Measurements from ENCODE around the gene AJUBA.
"Not testable (repeated sequence)": the region's sequence is repeated elsewhere in the genome, so short reads cannot be mapped to it uniquely, and the experiment has no call there.

Gene AJUBA

GRCh38 chr14:22982477-22983245 lies at the start of gene AJUBA:
TSS of gene AJUBA (minus strand) at chr14:22982551. CDS start at chr14:22982266, 285 bp downstream.
- peak; percentile 58 for DNase-seq

DNA sequence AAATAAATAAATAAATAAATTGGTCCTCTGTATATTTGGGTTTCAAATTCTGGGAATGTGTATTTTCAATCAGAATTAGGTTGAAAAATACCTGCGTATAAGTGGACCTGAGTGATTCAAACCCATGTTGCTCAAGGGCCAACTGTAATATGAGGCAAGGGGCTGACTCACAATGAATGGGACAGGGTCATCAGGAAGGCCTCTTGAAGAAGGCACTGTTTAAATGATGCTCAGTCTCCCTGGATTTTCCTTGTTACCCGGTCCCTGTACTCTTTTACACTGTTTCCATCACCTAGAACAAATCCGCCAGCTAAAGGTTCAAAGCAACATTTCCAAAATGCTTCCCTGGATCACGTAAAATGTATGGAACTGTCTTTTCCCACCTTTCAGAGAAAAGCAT lies 48.6 kb upstream of the AJUBA start:
- DNase-seq: no peak

DNA sequence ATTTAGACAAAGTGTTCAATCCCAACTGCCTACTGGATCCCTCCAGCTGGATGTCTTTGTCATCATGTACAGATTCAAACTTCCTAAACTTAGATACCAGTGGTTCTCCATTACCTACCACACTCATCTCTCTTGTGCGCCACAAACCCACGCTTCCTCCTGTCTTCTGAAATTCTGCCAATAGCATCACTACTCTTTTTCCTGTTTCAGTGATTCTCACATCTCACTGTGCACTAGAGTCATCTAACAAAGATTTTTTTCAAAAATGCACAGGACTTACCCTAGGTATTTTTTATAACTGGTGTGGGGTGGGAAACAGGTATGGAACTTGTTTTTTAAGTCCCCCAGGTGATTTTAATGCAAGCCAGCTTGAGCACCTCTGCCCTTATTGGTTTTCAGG lies 46.4 kb upstream of the AJUBA start:
- DNase-seq: no peak

GRCh38 chr14:23025151-23025814 lies 42.9 kb upstream of the AJUBA start:
- DNase-seq: no peak

DNA sequence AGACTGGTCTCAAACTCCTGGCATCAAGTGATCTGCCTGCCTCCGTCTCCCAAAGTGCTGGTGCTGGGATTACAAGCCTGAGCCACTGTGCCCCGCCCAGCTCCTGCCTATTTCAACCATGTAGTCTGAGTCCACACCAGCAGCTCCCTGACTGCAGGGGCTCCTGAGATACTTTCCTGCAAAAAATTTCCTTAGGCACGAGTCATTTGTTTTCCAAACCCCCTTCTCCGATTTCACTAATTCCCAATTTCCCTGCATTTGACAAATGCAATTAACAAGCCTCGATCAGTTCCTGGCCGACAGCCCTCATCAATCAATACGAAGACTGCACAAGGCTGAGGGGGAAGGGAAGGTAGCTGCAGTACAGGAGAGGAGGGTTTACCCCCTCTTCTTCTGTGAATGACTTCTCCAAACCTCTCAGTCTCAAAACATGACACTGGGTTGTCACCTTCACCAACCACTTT lies 42.3 kb upstream of the AJUBA start:
- DNase-seq: no peak

DNA sequence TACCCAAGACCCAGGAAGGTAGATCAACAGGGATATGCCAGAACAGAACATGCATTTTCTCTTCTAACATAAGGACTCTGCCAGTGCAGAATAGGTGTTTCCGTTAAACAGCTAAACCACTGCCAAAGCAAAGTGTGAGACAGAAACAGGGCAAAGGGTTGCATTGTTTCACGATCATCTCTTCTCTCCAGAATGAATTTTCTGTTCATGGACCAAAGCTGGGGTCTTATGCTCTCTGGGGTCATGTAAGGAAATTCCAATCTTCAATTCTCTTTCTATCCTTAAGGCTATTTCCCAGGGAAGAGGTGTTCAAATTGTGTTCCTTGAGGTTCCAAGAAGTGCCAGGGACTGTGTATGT lies 41.4 kb upstream of the AJUBA start:
- no peak for DNase-seq

DNA sequence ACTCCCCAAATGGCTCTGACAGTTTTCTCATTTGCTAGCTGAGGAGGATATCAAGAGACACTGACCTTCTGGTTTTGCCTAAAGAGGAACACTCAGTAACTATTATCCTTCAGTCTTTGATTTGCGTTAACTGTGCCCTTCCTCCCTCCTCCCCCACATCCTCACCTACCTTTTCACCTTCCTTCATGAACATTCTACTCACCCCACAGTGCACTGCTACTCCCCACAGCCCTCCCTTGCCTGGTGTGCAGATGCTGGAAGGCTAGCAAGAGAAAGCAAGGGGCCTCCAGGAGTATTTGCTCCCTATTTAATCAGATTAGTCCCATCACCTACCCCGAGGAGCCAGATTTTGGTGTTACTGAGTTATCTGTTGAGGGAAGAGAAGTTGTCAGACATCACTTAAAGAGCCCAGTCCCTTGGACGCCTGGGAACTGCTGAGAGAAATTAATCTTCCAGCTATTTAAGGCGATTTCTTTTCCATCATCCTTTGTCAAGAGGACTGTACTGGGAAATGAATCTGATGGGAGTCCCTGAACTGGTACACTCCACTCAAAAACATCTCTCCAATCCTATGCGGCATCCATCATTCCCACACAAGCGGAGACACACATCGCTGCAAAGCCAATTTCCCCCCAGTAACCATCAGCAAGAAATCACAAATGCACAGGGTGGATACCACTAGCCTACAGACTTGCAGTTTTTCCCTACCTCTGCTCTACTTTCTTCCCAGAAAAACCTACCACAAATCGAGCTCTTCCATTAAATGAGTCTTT lies 40.9 kb upstream of the AJUBA start:
- no peak for DNase-seq

DNA sequence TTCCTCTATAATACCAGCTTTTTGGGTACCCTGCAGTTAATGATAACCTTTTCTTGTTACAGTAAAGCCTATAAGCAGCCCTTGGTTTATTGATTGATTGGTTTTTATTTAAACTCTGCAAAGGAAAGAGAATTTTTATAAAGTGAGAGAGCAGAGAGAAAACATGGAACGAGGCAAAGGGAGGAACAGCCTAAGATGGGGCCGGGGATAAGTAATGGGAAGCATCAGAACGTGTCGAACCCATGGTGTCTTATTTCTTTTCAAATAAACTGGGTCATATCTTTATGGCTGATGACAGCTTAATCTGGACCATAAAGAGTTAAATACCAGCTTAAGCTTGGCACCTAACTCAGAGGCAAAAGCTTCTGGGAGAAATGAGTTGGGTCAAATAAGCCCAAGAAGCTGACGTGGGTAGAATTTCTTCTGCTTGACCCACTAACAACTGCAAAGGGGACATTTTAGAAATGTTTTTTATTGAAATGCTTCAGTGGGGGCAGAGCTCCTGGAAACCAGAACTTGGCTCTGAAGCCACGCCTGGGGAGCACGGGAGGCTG lies 39.6 kb upstream of the AJUBA start:
- DNase-seq: no peak

GRCh38 chr14:23021434-23021833 lies 39.1 kb upstream of the AJUBA start:
- no peak for DNase-seq

DNA sequence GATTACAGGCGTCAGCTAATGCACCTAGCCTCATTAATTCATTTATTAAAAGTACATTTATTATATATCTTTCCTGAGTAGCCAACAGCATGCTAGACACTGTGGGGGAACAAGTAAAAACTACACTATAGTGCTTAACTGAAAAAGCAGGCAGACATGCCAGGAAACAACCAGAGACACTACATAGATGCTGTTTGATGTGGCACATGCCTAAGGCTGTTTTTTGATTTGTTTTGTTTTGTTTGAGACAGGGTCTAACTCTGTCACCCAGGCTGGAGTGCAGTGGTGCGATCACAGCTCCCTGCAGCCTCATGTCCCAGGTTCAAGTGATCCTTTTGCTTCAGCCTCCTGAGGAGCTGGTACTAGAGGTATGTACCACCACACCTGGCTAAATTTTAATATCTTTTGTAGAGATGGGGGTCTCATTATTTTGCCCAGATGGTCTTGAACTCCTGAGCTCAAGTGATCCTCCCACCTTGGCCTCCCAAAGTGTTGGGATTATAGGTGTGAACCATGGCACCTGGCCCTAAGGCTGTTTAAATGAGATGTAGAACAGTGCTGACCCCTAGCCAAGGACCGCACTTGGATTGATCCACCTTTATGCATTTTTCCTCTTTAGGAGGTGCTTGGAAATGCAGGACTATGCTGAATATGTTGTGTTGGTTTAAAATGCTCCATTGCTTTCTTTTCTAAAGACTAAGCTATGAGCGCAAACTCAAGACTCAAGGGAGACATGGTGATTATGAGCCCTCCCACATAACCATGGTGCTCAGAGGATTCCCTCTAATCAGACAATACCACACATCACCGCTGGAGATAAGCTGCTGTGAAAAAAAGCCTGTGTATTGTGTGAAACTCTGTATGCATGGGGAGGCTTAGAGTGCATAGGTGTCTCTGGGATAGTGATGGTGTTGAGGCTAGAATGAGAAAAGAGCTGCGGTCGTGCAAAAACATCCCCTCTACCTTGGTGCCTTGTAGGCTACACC lies 38.1 kb upstream of the AJUBA start:
- DNase-seq: no peak

DNA sequence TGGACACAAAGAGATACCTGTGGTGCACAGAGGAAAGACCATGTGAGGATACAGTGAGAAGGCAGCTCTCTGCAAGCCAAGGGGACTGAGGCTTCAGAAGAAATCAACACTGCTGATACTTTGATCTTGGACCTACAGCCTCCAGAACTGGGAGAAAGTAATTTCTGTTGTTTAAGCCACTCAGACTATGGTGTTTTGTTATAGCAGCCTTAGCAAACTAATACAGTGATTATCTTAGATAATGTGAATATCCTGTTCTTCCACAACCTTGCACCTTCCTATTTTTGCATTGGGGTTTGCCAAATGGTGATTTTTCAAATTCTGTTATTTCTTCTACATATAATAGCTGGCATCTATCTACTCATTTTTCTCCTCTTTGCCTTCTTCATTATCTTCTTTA lies 35.8 kb upstream of the AJUBA start:
- no peak for DNase-seq

DNA sequence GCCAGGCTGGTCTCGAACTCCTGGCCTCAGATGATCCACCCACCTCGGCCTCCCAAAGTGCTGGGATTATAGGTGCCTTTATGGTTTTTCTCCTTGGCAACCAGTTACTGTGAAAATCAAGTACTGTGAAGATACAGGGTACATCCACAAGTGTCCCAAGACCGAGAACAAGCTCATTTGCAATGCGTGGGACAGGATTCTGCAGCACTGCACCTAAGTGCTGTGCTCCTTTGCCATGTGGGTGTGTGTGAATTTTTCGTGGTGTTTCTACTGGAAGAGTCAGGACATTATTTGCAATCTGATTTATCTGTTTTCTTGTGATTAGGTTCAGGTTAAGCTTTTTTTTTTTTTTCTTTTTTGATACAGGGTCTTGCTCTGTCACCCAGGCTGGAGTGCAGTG lies 34.7 kb upstream of the AJUBA start:
- DNase-seq: no peak

GRCh38 chr14:23015618-23016017 lies 33.3 kb upstream of the AJUBA start:
- no peak for DNase-seq

GRCh38 chr14:23013749-23014054 lies 31.4 kb upstream of the AJUBA start:
- not testable (repeated sequence) for DNase-seq

GRCh38 chr14:23013054-23013748 lies 30.9 kb upstream of the AJUBA start:
- no peak for DNase-seq

- peak; percentile 73 for DNase-seq
Measured at GRCh38 chr14:23009939-23010726, 27.8 kb upstream of the AJUBA start, which contains the start of gene C14orf93. TSS of gene C14orf93 (minus strand) at chr14:23010143. CDS start at chr14:22999023, 11,120 bp downstream.

- DNase-seq: peak; percentile 24
Measured at GRCh38 chr14:23009483-23009938, 27.2 kb upstream of the AJUBA start.

GRCh38 chr14:23008831-23009230 lies 26.5 kb upstream of the AJUBA start:
- DNase-seq: peak; percentile 44

DNA sequence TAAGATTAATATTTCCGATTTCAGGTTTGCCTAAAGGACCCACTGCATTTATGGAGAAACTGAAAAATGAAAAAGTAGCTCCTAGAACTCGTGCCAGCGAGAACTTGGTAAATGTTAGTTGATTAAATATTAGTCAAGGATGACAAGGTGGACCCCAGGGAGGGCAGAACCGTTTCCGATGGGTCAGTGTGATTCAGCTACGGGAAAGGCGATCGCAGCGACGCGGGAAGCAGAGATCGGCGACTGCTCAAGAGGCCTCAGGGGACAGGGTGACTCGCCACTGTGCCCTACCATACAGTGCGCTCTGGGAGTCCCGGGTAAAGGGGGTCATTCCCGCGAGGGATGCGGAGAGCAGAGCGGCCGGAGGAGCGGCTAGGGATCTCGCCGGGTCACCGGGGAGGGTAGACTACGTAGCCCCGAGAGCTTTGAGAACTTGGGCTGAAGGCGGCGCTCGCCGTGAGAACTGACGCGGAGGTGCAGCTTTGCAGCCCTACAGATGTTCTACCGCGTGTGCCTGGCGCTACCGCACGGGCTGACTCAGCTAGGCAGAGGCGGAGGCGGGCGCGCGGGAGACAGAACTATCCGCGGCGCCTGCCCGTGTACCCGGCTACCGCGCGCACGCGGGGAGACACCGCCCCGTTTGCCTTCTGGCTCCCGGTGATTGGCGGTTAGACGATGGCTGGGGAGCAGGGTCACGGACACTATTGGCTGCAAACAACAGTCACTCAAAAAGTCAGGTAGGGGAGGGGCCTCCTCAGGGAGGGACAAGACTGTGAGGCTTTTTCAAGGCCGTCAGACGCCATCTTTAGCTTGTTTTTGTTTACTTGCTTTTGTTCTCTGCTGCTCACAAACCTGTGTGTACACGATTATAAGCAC lies 24.4 kb upstream of the AJUBA start:
- peak; percentile 98 for DNase-seq

- DNase-seq: no peak
Measured at GRCh38 chr14:23006188-23006534, 23.8 kb upstream of the AJUBA start.

Data from NCI-H774 (cell line).